GM19372 (cell line): ENCODE results near the gene GRAP2.
"Not testable (repeated sequence)": the region's sequence is repeated elsewhere in the genome, so short reads cannot be mapped to it uniquely, and the experiment has no call there.

ENCODE experiments used
- ATAC-seq: cut with Tn5 transposase; IDR thresholded peaks from one replicate; pipeline ENCODE4 v1.9.1; 2021; ENCODE audit warnings: mild to moderate bottlenecking, low read depth, moderate library complexity; ENCODE audit not compliant: unreplicated experiment

GRAP2 gene

DNA sequence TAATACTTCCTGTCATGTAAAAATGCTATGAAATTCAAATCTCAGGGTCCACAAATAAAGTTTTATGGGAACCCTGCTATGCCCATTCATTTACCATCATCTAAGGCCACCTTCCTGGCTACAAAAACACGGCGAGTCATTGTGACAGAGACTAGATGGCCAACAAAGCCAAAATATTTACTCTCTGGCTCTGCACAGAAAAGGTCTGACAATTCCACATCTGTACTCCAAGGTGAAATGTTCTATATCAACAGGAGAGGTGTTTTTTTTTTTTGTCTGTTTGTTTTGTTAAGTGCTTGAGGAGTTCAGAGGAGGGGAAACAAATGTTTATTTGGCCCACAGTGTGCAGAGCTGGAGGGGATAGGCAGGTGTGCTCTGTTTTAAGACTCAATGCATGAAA is 40.7 kb downstream of the GRAP2 start:
- ATAC-seq = no peak

DNA sequence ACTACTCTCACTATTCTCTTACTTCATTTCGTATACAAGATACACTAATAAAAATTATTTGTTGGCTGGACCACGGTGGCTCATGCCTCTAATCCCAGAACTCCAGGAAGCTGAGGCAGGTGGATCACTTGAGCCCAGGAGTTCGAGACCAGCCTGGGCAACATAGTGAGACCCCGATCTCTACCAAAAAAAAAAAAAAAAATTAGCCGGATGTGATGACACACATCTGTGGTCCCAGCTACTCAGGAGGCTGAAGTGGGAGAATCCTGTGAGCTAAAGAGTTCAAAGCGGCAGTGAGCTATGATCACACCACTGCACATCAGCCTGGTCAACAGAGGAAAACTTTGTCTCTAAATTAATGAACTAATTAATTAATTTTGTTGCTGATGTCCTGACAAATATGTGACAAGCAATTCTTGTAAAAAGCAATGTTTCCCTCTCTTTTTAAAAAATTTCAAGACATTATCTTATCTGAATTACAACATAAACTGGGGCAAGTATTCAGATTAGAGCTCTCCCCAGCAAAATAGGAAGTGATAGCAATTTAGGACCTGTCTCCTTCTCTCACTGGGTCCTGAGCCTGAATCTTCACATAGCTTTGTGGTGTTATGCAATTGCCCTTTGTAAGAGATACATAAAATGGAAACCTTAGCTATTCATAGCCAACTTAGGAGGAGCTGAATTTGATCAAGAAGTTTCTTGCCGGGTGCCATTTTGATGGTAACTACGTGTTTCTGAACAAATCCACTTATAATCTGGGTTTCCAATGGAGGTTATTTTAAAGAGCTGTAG is 41.8 kb downstream of the GRAP2 start:
- no peak for ATAC-seq

DNA sequence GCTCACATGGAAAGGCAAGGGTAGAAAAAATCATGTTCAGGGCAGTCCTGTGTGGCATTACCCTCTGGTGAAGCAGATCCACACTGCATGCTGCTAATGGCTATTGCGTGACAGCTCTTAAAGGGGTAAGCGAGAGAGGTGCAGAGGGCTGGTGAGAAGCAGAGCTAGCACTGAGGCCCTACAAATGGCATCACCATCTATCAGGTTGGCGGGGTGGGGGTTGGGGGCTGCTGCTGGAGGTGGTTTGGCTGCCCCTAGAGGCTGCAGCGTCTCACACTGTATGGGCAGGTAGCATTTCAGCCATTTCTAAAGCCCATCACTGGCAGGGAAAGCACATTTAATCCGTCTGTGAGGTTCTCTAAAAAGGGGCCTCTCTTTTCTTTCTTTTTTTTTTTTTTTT is 42.5 kb downstream of the GRAP2 start:
- ATAC-seq = no peak

- ATAC-seq = no peak
Measured at GRCh38 chr22:39943953-39944872, 43.3 kb downstream of the GRAP2 start.

DNA sequence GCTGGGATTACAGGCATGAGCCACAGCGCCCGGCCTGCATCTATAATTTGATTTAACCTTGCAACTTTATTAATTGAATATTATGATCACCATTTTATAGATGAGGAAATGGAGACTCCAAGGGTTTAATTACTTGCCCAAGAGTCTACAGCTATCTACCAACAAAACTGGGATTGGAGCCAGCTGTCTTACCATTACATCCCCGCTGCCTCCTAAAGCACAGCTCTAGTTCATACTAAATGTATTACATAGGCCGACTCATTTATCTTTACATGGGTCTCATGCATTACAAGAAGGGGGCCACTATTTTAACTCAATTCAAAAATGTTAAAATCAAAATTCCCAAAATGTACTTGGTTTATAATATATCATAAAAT is 45.2 kb downstream of the GRAP2 start:
- no peak for ATAC-seq

DNA sequence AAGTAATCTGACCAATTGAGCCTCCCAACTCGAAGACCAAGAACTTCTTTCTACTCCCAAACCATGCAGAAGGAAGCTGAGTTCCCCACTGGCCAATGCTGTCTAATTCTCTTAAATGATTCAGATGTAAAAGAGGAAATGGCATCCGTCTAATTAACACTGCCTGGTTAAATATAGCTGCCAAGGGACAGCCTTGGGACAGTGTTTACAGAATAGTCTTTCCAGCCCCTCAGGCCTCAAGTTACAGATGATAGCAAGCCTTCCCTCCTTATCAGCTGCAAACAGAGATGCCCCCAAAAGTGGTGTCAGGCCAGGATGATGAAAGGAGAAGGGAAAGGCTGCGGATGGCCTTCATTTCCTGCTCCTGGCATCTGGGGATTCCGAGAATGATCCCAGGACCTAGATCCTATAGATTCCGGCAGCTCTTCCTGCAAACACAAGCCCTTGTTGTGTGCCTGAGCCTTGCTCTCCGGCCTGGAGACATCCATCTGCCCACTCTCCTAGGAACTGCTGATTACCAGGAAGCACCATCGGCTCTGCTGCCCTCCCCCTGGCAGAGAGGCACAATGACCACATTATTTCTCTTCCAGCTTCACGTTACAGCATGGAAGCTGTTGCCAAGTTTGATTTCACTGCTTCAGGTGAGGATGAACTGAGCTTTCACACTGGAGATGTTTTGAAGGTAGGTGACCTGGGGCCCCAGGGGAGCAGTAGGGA is 45.8 kb downstream of the GRAP2 start:
- no peak for ATAC-seq

DNA sequence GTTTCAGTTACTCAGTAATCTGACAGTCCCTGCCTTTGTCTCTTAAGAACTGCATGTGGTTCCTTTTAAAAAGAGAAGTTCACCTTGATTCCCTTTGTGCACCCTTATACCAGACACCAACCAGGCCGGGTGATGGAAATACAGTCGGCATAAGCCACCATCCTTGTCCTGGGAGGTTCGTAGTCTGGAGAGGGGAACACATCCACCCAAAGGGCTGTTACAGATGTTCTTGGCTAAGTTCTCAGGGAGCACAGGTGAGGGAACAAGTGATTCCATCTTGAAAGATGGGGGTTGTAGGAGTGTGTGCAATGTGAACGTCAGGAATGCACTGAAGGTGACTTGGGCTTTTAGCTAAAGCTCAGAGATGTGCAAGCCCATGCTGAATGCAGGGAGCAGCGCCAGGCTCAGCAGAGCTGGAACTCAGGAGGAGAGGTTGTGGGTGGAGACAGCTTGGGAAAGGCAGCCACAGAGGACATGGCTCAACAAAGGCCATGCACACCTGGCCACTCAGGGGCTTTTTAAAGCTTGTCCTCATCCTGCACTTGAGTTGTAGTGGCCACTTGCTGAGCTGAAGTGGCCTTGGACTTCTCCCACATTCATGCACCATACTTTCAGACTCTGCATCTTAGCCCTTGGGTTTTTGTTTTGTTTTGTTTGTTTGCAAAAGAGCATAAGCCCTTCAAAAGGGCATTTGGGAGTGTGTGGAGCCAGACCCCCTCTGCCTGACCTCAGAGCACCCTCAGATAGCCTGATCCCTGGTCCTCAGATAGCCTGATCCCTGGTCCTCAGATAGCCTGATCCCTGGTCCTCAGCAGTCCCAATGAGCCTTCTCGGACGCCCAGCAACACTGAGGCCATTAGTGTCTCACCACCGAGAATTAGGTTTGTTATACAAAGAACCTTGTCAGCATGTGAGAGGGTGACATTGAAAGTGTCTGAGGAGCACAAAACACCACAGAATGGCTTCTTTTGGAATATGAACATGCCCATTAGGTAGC is 46.6 kb downstream of the GRAP2 start:
- ATAC-seq = no peak

DNA sequence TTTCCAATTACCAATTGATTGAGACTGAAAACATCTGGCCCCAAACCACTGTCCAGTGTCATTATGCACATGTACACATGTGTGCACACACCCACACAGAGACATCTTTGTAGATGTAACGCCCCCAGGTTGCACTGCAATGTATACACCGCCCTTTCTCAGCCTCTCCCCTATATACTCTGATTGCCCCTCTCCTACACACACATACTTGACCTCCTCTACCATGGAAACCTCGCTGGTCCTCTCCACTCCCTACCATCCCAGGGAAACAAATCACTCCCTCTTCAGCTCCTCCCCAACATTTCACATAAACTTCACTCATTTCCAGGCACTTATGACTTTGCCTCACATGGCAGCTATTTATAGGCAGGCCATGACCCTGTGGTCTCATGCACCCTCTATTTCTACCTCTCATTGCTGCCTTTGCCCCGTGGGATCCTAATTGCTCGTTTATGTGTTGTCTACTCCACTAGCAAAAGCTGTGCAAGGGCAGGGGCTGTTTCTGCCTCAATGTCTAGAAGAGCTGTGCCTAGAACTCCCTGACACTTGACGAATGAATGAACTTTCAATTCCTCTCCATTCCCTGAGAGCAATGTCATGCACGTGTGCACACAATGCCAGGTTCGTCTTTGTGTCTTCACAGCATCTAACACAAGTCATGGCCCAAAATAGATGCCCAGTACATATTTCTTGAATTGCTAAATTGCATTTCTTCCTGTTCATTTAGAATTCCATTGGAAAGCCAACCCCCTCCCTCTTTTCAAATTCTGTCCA is 49.3 kb downstream of the GRAP2 start:
- ATAC-seq = no peak

DNA sequence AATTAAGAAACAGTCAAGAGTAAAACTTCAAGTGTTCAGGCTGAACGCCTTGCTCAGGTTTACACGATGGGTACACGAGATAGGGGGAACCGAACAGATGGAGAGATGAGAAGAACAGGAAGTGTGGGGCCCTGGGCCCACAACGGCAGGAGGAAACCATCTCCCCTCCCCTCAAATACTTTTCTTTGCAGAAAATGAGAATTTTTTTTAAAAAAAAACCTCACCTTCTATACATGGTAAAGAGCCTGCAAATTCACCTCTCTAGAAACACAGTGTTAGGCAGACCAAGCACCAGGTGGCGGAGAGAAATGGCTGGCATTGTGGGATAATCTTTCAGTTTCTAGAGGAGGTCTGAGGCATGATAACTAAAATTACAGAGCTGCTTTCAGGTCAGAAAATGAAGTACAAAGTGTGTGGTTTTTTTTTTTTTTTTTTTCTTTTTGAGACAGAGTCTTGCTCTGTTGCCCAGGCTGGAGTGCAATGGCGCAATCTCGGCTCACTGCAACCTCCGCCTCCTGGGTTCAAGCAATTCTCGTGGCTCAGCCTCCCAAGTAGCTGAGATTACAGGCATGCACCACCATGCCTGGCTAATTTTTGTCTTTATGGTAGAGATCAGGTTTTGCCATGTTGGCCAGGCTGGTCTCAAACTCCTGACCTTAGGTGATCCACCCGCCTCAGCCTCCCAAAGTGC is 50.9 kb downstream of the GRAP2 start:
- ATAC-seq = not testable (repeated sequence)

DNA sequence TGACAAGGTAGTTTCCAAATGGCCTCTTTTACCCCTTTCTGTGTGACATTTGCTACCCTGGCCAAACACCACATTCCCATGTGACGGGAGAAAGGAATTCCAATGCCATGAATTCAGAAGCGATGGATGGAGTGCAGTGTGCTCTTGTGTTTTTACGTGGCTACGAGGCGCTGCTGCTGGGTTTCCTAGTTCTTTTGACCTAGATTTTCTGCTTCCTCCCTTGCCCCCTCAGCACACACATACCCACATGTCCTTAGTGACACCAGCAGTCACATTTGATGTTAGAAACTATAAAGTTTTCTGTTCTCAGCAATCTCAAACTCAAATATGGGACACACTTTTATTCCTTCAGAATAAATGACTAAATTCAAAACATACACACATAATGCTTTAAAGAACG is 51.5 kb downstream of the GRAP2 start:
- no peak for ATAC-seq

GRCh38 chr22:39953101-39953500 is 52.2 kb downstream of the GRAP2 start:
- ATAC-seq = no peak

- ATAC-seq = no peak
Measured at GRCh38 chr22:39954584-39955055, 53.7 kb downstream of the GRAP2 start.

DNA sequence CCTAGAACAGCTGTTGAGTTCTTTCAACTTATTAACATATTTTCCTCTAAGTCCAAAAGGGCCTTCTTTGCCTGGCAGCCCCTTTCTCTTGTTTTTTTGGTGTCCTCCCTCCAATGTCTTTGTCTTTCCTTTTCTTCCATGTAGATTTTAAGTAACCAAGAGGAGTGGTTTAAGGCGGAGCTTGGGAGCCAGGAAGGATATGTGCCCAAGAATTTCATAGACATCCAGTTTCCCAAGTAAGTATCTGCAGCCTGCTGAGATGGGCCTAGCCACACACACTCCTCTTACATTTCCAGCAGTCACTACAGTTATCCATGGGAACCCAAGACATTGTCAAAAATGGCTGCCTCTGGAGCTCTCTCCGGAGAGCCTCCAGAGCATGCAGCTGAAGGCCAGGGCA is 54.8 kb downstream of the GRAP2 start:
- ATAC-seq = no peak

DNA sequence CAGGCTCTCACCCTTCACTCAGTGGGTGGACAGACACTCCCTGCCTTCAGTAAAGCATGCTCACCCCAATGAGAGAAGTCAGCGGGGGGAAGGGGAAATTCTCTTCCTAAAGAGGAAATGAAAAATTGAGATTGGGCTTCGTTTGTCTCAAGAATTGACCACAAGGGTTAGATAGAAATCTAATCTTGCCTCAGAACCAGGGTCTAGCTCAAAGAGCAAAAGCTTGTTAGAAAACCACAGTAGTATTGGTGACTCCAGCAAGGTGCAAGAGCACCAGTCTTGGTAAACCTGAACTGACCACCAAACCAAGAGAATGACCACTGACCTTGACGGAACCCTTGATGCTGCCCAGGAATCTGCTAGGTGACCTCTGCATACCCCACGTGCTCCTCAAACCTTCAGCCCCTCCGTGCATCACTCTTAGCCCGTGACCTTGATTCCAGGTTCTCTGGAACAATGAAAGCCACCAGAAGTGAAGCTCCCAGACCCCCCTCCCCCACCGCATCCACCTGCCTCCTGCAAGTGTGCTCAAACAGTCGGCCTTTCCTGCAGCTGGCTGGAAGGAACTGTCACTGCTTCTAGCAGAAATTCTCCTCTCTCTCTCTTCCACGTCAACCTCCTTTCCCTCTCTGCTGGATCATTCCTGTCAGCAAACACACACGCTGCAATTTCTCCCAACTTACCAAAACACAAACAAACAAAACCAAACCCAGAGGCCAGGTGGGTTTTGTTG is 56.2 kb downstream of the GRAP2 start:
- no peak for ATAC-seq

DNA sequence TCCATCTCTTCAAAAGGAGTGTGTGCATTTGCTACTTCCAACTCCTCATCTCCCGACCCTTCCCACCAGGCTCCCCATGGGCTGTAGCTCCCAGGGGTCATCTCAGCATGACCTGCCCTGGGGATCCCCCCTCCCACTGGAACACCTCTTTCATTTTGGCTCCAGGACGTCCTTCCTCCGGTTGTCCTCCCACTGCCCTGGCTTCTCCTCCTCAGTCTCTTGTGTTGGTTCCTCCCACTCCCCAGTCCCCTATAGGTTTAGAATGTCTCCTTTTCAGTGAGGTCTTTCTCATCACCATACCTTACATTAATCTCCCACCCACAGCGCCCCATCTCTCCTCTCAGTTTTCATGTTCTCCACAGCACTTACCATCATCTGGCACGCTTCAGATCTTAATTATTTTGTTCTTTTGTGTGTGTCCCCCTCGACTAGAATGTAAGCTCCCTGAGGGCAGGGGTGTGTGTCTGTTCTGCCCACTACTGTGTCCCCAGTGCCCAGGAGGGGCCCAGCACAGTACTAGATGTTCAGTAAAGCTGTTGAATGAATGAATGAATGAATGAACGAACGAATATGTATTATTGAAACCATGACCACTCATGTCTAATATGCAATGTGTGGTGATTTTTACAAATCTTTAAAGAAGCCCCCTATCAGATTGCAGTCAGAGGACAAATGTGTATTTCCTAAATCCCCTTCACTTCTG is 57.3 kb downstream of the GRAP2 start:
- ATAC-seq = no peak

- ATAC-seq = no peak
Measured at GRCh38 chr22:39958949-39959639, 58.2 kb downstream of the GRAP2 start.
